GM12801 (cell line): ENCODE measurements around the gene CYB5R2.

ENCODE experiments used
- CTCF ChIP-seq: IDR thresholded peaks from one replicate; pipeline ENCODE4 v1.5.1; 2011; ENCODE audit warnings: control low read depth; ENCODE audit not compliant: insufficient read length; ENCODE audit errors: extremely low read depth

Gene CYB5R2

GRCh38 chr11:7672960-7673723, at the start of gene CYB5R2:
TSS of gene CYB5R2 (minus strand) at chr11:7673500. CDS start at chr11:7672825, 675 bp downstream.
- no peak for TF ChIP-seq CTCF

- no peak for TF ChIP-seq CTCF
These were observed 41.5 kb upstream of the CYB5R2 start for GRCh38 chr11:7714786-7715185.

- TF ChIP-seq CTCF = no peak
These were observed 33.1 kb upstream of the CYB5R2 start, which contains the start of gene OVCH2 for GRCh38 chr11:7706377-7706776. TSS of gene OVCH2 (minus strand) at chr11:7706477. CDS start at chr11:7706394, 83 bp downstream.

GRCh38 chr11:7703740-7704139, 30.4 kb upstream of the CYB5R2 start:
- TF ChIP-seq CTCF = no peak

- TF ChIP-seq CTCF = no peak
These were observed 23.1 kb upstream of the CYB5R2 start for GRCh38 chr11:7696424-7696823.

GRCh38 chr11:7694235-7694634, 20.9 kb upstream of the CYB5R2 start:
- no peak for TF ChIP-seq CTCF

- TF ChIP-seq CTCF = no peak
These were observed 19.1 kb upstream of the CYB5R2 start for GRCh38 chr11:7692426-7692825.
